ENCODE measurements around the gene ATP13A3. TPM values are rescaled to one million over a fixed set of nuclear protein-coding genes. Genes with fewer than 3 reads are reported as not detected.

The ATP13A3 gene
- total and polyA plus RNA-seq, 4 donors, result 33.6 to 257 (median 56.4) TPM

GRCh38 chr3:194395778-194396538 is 90.8 kb downstream of the ATP13A3 start:
- Histone ChIP-seq H3K27me3 (ENCODE audit: control insufficient read depth in 4 of 4, insufficient read depth in 4 of 4, low read length in 3 of 4) (no peaks in the 10 kb centered on the region), H3K9me3 (ENCODE audit: control insufficient read depth in 4 of 4, low read length in 3 of 4) (no peaks in the 10 kb centered on the region), H3K9ac (ENCODE audit: low read depth in 1 of 2, low read length in 2 of 2) (peak overlapping the region in 1 of 2 donors; percentile 64), H3K4me3 (ENCODE audit: low read depth in 1 of 3, low read length in 3 of 3) (peak overlapping the region in 1 of 3 donors; percentile 36), H3K36me3 (ENCODE audit: control insufficient read depth in 4 of 4, insufficient read depth in 3 of 4, low read depth in 1 of 4, low read length in 3 of 4) (no peaks in the 10 kb centered on the region), H3K4me1 (ENCODE audit: control insufficient read depth in 4 of 4, insufficient read depth in 4 of 4, low read length in 3 of 4) (peaks cover 3 to 34% (median 18%) of the 10 kb centered on the region in 4 donors), H3K27ac (ENCODE audit: low read depth in 1 of 2, low read length in 2 of 2) (peak overlapping the region; percentile 73 to 88)
- 38% methylated on average over 26 of the region's 26 CpGs for WGBS
- no peak for DNase-seq (ENCODE audit: low spot score)
- TF ChIP-seq HNF4G (IDR thresholded peaks at IDR 0.05) (no peak), NR2F2 (IDR thresholded peaks at IDR 0.05) (no peak), TAF1 (conservative IDR thresholded peaks at IDR 0.05) (peak; percentile 46), YY1 (IDR thresholded peaks at IDR 0.05) (peak; percentile 36), REST (IDR thresholded peaks at IDR 0.05) (peak; percentile 80), ZBTB33 (IDR thresholded peaks at IDR 0.05) (no peak), ATF3 (IDR thresholded peaks at IDR 0.05) (no peak), RXRA (IDR thresholded peaks at IDR 0.05) (peak; percentile 36 to 40)

GRCh38 chr3:194395212-194395611 is 91.6 kb downstream of the ATP13A3 start:
- Histone ChIP-seq H3K4me1 (ENCODE audit: control insufficient read depth in 4 of 4, insufficient read depth in 4 of 4, low read length in 3 of 4) (peaks cover 3 to 34% (median 18%) of the 10 kb centered on the region in 4 donors), H3K9me3 (ENCODE audit: control insufficient read depth in 4 of 4, low read length in 3 of 4) (no peaks in the 10 kb centered on the region), H3K9ac (ENCODE audit: low read depth in 1 of 2, low read length in 2 of 2) (peak overlapping the region in 1 of 2 donors; percentile 64), H3K27me3 (ENCODE audit: control insufficient read depth in 4 of 4, insufficient read depth in 4 of 4, low read length in 3 of 4) (no peaks in the 10 kb centered on the region), H3K27ac (ENCODE audit: low read depth in 1 of 2, low read length in 2 of 2) (peak overlapping the region; percentile 73 to 88), H3K4me3 (ENCODE audit: low read depth in 1 of 3, low read length in 3 of 3) (no peak overlapping the region), H3K36me3 (ENCODE audit: control insufficient read depth in 4 of 4, insufficient read depth in 3 of 4, low read depth in 1 of 4, low read length in 3 of 4) (no peaks in the 10 kb centered on the region)
- no peak for DNase-seq (ENCODE audit: low spot score)
- WGBS, result 83% methylated on average over 5 of the region's 5 CpGs
- no peak for TF ChIP-seq TAF1 (conservative IDR thresholded peaks at IDR 0.05)
- no peak for TF ChIP-seq RXRA (IDR thresholded peaks at IDR 0.05)
- TF ChIP-seq GABPA (IDR thresholded peaks at IDR 0.05 in 1 of 2, conservative IDR thresholded peaks at IDR 0.05 in 1 of 2), result no peak
- no peak for TF ChIP-seq YY1 (IDR thresholded peaks at IDR 0.05)
- TF ChIP-seq HNF4G (IDR thresholded peaks at IDR 0.05), result no peak
- TF ChIP-seq NR2F2 (IDR thresholded peaks at IDR 0.05), result no peak
- no peak for TF ChIP-seq CTCF (IDR thresholded peaks at IDR 0.05; ENCODE audit: low read depth, low read length, missing input control)
- no peak for TF ChIP-seq EGR1 (IDR thresholded peaks at IDR 0.05; ENCODE audit: low read depth in 2 of 2)
- TF ChIP-seq JUND (IDR thresholded peaks at IDR 0.05), result no peak
- TF ChIP-seq FOXA1 (IDR thresholded peaks at IDR 0.05), result no peak
- TF ChIP-seq FOXA2 (IDR thresholded peaks at IDR 0.05), result no peak
- no peak for TF ChIP-seq ATF3 (IDR thresholded peaks at IDR 0.05)
- TF ChIP-seq ZBTB33 (IDR thresholded peaks at IDR 0.05), result no peak
- no peak for TF ChIP-seq HNF4A (conservative IDR thresholded peaks at IDR 0.05)
- no peak for TF ChIP-seq REST (IDR thresholded peaks at IDR 0.05)
- TF ChIP-seq RAD21 (IDR thresholded peaks at IDR 0.05), result no peak
